SU-DHL-6 (cell line): Measurements from ENCODE around the gene ZNF283.

ENCODE experiments used
- H2AFZ ChIP-seq: fragments of 200-600 bp; sonication (generic); 2 replicates; pipeline ENCODE4 v1.6.1; 2014; ENCODE audit warnings: low read depth, mild to moderate bottlenecking, moderate library complexity, mixed read lengths, antibody characterized with exemption, low read length; ENCODE audit not compliant: severe bottlenecking
- H3F3A ChIP-seq: fragments of 200-600 bp; shearing (Covaris generic); 2 replicates; pipeline ENCODE4 v1.6.0; 2016; ENCODE audit warnings: antibody characterized with exemption, mild to moderate bottlenecking; ENCODE audit not compliant: insufficient read depth
- H3K27ac ChIP-seq: fragments of 200-600 bp; sonication (generic); 2 replicates; pipeline ENCODE4 v1.5.1; 2016; ENCODE audit warnings: low read depth, mild to moderate bottlenecking, low read length, moderate library complexity, mixed read lengths
- H3K27me3 ChIP-seq: fragments of 200-600 bp; sonication (generic), shearing (Covaris generic); 2 replicates; pipeline ENCODE4 v1.6.0; 2014; ENCODE audit warnings: mild to moderate bottlenecking, low read length
- H3K36me3 ChIP-seq: fragments of 200-600 bp; sonication (generic); 2 replicates; pipeline ENCODE4 v1.6.1; 2014; ENCODE audit warnings: mild to moderate bottlenecking, low read length, mixed read lengths
- H3K4me2 ChIP-seq: fragments of 300-600, 200-600 bp; shearing (Covaris generic), sonication (generic); 2 replicates; pipeline ENCODE4 v1.6.0; 2014; ENCODE audit warnings: low read length, low read depth, mild to moderate bottlenecking; ENCODE audit not compliant: poor library complexity, severe bottlenecking
- H3K4me3 ChIP-seq: fragments of 200-600 bp; sonication (generic); 2 replicates; pipeline ENCODE4 v1.5.1; 2014; ENCODE audit warnings: antibody characterized with exemption, low read length, mild to moderate bottlenecking, mixed read lengths; ENCODE audit not compliant: insufficient read depth, poor library complexity, severe bottlenecking
- H3K79me2 ChIP-seq: fragments of 200-600 bp; sonication (generic); 2 replicates; pipeline ENCODE4 v1.6.1; 2014; ENCODE audit warnings: mild to moderate bottlenecking, low read length, moderate library complexity; ENCODE audit not compliant: insufficient read depth
- H3K9ac ChIP-seq: fragments of 200-600 bp; sonication (generic); 2 replicates; pipeline ENCODE4 v1.7.0; 2014; ENCODE audit warnings: mild to moderate bottlenecking, low read length
- H3K9me2 ChIP-seq: fragments of 200-600 bp; sonication (generic); replicated peaks from 2 replicates; pipeline ENCODE4 v1.6.1; 2014; ENCODE audit warnings: low read length; ENCODE audit not compliant: insufficient read depth
- H3K9me3 ChIP-seq: fragments of 200-600 bp; sonication (generic); 2 replicates; pipeline ENCODE4 v1.6.1; 2014; ENCODE audit warnings: low read length, mixed read lengths; ENCODE audit not compliant: insufficient read depth
- H4K20me1 ChIP-seq: fragments of 200-600 bp; sonication (generic); 2 replicates; pipeline ENCODE4 v1.6.1; 2014; ENCODE audit warnings: low read depth, mild to moderate bottlenecking, antibody characterized with exemption, low read length, moderate library complexity, mixed read lengths
- CTCF ChIP-seq: fragments of 200-600 bp; sonication (generic); IDR thresholded peaks from one replicate; pipeline ENCODE4 v1.5.1; 2017; ENCODE audit warnings: antibody characterized with exemption, mild to moderate bottlenecking, low read length, moderate library complexity; ENCODE audit not compliant: insufficient read depth, poor library complexity, severe bottlenecking
- EZH2phosphoT487 ChIP-seq: fragments of 200-600 bp; sonication (generic), shearing (Covaris generic); conservative IDR thresholded peaks from 2 replicates; pipeline ENCODE4 v1.6.1; 2018; ENCODE audit warnings: mild to moderate bottlenecking, antibody characterized with exemption, low read length, moderate library complexity, mixed read lengths

Gene ZNF283

DNA sequence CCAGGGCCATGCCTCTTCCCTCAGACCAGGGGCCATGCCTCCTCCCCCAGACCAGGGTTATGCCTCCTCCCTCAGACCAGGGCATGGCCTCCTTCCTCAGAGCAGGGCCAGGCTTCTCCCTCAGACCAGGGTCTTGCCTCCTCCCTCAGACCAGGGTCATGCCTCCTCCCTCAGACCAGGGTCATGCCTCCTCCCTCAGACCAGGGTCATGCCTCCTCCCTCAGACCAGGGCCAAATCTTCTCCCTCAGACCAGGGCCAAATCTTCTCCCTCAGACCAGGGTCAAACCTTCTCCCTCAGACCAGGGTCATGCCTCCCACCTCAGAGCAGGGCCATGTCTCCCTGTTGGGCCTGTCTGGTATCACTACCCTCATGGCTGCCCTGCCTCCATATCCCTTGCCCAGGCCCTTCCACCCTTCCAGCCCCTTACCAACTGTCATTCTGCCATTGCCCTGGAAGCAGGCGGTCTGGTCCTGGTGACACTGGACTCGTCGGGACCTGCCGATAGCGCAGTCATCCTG lies 29.0 kb upstream of the ZNF283 start:
- Histone ChIP-seq H3K9me3 (no peaks in the 10 kb centered on the region), H3K79me2 (no peaks in the 10 kb centered on the region), H3K27ac (no peak overlapping the region), H3K9ac (no peak overlapping the region), H3K4me3 (no peak overlapping the region), H3K9me2 (no peaks in the 10 kb centered on the region), H3K27me3 (no peaks in the 10 kb centered on the region), H3K36me3 (no peaks in the 10 kb centered on the region), H2AFZ (no peak overlapping the region), H3K4me2 (no peak overlapping the region), H4K20me1 (no peaks in the 10 kb centered on the region), H3F3A (no peaks in the 10 kb centered on the region)
- TF ChIP-seq EZH2phosphoT487 (no peak), CTCF (no peak)

- Histone ChIP-seq H3K4me2 (no peak overlapping the region), H3K27me3 (no peaks in the 10 kb centered on the region), H3K9ac (no peak overlapping the region), H4K20me1 (no peaks in the 10 kb centered on the region), H3K4me3 (no peak overlapping the region), H3F3A (no peaks in the 10 kb centered on the region), H3K9me3 (no peaks in the 10 kb centered on the region), H2AFZ (no peak overlapping the region), H3K9me2 (no peaks in the 10 kb centered on the region), H3K36me3 (no peaks in the 10 kb centered on the region), H3K27ac (no peak overlapping the region), H3K79me2 (no peaks in the 10 kb centered on the region)
- TF ChIP-seq EZH2phosphoT487 (no peak), CTCF (no peak)
These were observed 28.3 kb upstream of the ZNF283 start for GRCh38 chr19:43798546-43799409.

DNA sequence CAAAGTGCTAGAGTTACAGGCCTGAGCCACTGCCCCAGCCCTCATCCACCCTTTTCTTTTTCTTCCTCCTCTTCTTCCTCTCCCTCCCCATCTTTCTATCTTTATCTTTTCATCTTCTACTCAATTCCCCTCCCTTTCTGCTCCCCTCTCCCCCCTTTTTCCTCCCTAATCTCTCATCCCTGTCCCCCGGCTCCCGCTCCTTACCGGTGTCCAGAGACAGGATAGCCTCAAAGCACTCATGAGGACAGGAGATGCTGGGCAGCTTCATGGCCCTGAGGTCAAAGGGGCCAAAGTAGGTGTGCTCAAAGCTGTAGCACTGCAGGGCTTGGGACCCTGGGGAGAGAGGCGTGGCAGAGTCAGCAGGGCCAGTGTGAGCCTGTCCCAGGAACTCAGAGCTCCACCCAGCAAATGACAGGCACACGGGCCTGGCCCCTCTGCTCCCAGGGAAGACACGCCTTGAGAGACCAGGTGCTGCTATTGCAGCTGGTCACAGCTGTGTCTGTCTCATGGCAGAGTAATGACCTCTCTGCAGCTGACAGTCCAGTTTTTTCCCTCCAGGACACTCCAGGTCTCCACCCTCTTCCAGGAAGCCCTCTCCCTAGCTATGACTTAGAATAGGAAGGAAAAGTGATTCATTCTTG lies 27.5 kb upstream of the ZNF283 start:
- Histone ChIP-seq H3K27me3 (no peaks in the 10 kb centered on the region), H3K9me3 (no peaks in the 10 kb centered on the region), H3K27ac (no peak overlapping the region), H3F3A (no peaks in the 10 kb centered on the region), H3K4me3 (no peak overlapping the region), H3K9me2 (no peaks in the 10 kb centered on the region), H2AFZ (no peak overlapping the region), H3K79me2 (no peaks in the 10 kb centered on the region), H3K9ac (no peak overlapping the region), H4K20me1 (no peaks in the 10 kb centered on the region), H3K36me3 (no peaks in the 10 kb centered on the region), H3K4me2 (no peak overlapping the region)
- TF ChIP-seq EZH2phosphoT487 (no peak), CTCF (no peak)
